H9 (cell line): ENCODE measurements around the gene MICAL2. TPM values are rescaled to one million over a fixed set of nuclear protein-coding genes. Genes with fewer than 3 reads are reported as not detected.

Experiments
- DNase-seq: peaks from one replicate; pipeline ENCODE4 v3.0.0-alpha.2; 2017
- H2AFZ ChIP-seq: one replicate; pipeline ENCODE4 v1.6.1; 2013; ENCODE audit warnings: mild to moderate bottlenecking, low read length, control low read depth, moderate library complexity
- H2AK5ac ChIP-seq: 2 replicates; pipeline ENCODE4 v1.6.1; 2013; ENCODE audit warnings: low read length, control low read depth, mixed read lengths; ENCODE audit not compliant: insufficient read length
- H2BK120ac ChIP-seq: one replicate; pipeline ENCODE4 v1.6.1; 2013; ENCODE audit warnings: low read depth, mild to moderate bottlenecking, low read length, control low read depth, inconsistent platforms; ENCODE audit not compliant: poor library complexity, severe bottlenecking
- H2BK12ac ChIP-seq: 2 replicates; pipeline ENCODE4 v1.6.1; 2013; ENCODE audit warnings: low read length, control low read depth, mixed read lengths, low read depth; ENCODE audit not compliant: insufficient read length
- H2BK15ac ChIP-seq: 2 replicates; pipeline ENCODE4 v1.6.1; 2013; ENCODE audit warnings: low read depth, low read length, control low read depth
- H2BK20ac ChIP-seq: one replicate; pipeline ENCODE4 v1.6.1; 2013; ENCODE audit warnings: low read depth, mild to moderate bottlenecking, low read length, control low read depth, inconsistent platforms; ENCODE audit not compliant: poor library complexity, severe bottlenecking
- H2BK5ac ChIP-seq: 2 replicates; pipeline ENCODE4 v1.6.1; 2013; ENCODE audit warnings: low read length, control low read depth, mixed read lengths; ENCODE audit not compliant: insufficient read length
- H3K14ac ChIP-seq: 2 replicates; pipeline ENCODE4 v1.6.1; 2013; ENCODE audit warnings: low read length, control low read depth; ENCODE audit not compliant: insufficient read depth
- H3K18ac ChIP-seq: 2 replicates; pipeline ENCODE4 v1.6.1; 2013; ENCODE audit warnings: low read depth, mild to moderate bottlenecking, mixed read lengths, low read length, control low read depth; ENCODE audit not compliant: insufficient read length
- H3K23ac ChIP-seq: 2 replicates; pipeline ENCODE4 v1.6.1; 2013; ENCODE audit warnings: low read length, control low read depth, mixed read lengths, low read depth; ENCODE audit not compliant: insufficient read length
- H3K23me2 ChIP-seq: 2 replicates; pipeline ENCODE4 v1.6.1; 2013; ENCODE audit warnings: low read depth, mild to moderate bottlenecking, mixed read lengths, low read length, control low read depth; ENCODE audit not compliant: insufficient read length, poor library complexity, severe bottlenecking
- H3K27ac ChIP-seq: 2 replicates; pipeline ENCODE4 v1.5.1; 2013; ENCODE audit warnings: low read length, control low read depth, mixed read lengths, low read depth; ENCODE audit not compliant: insufficient read length
- H3K27me3 ChIP-seq: 2 replicates; pipeline ENCODE4 v1.6.1; 2013; ENCODE audit warnings: low read length, control low read depth, inconsistent platforms; ENCODE audit not compliant: insufficient read depth
- H3K4ac ChIP-seq: 2 replicates; pipeline ENCODE4 v1.6.1; 2013; ENCODE audit warnings: low read depth, mild to moderate bottlenecking, control low read depth, inconsistent platforms, low read length, moderate library complexity
- H3K4me1 ChIP-seq: 2 replicates; pipeline ENCODE4 v1.6.1; 2013; ENCODE audit warnings: low read length, control low read depth, inconsistent platforms; ENCODE audit not compliant: insufficient read depth
- H3K4me2 ChIP-seq: 2 replicates; pipeline ENCODE4 v1.6.1; 2013; ENCODE audit warnings: low read length, control low read depth, mixed read lengths; ENCODE audit not compliant: insufficient read length, insufficient read depth
- H3K56ac ChIP-seq: 2 replicates; pipeline ENCODE4 v1.6.1; 2013; ENCODE audit warnings: low read depth, mild to moderate bottlenecking, mixed read lengths, low read length, control low read depth; ENCODE audit not compliant: insufficient read length
- H3K79me1 ChIP-seq: 2 replicates; pipeline ENCODE4 v1.6.1; 2013; ENCODE audit warnings: low read depth, mild to moderate bottlenecking, moderate library complexity, low read length, control low read depth, inconsistent platforms; ENCODE audit not compliant: insufficient read depth, poor library complexity, severe bottlenecking
- H3K79me2 ChIP-seq: 2 replicates; pipeline ENCODE4 v1.6.1; 2013; ENCODE audit warnings: low read length, control low read depth, inconsistent platforms; ENCODE audit not compliant: insufficient read depth
- H3K9ac ChIP-seq: 2 replicates; pipeline ENCODE4 v1.6.1; 2013; ENCODE audit warnings: low read length, control low read depth, mixed read lengths; ENCODE audit not compliant: insufficient read length; ENCODE audit errors: extremely low read depth
- H3K9me3 ChIP-seq: one replicate; pipeline ENCODE4 v1.6.1; 2013; ENCODE audit warnings: low read depth, low read length, inconsistent platforms; ENCODE audit not compliant: control insufficient read depth
- H3T11ph ChIP-seq: one replicate; pipeline ENCODE4 v1.6.1; 2013; ENCODE audit warnings: mild to moderate bottlenecking, low read length, control low read depth, inconsistent platforms
- H4K20me1 ChIP-seq: one replicate; pipeline ENCODE4 v1.6.1; 2013; ENCODE audit not compliant: control insufficient read depth, insufficient read length, insufficient read depth
- H4K5ac ChIP-seq: 2 replicates; pipeline ENCODE4 v1.6.1; 2013; ENCODE audit warnings: low read depth, mild to moderate bottlenecking, mixed read lengths, low read length, control low read depth; ENCODE audit not compliant: insufficient read length
- H4K8ac ChIP-seq: replicated peaks from 2 replicates; pipeline ENCODE4 v1.6.1; 2013; ENCODE audit warnings: low read length, control low read depth, mixed read lengths, low read depth; ENCODE audit not compliant: insufficient read length
- H4K91ac ChIP-seq: 2 replicates; pipeline ENCODE4 v1.6.1; 2013; ENCODE audit warnings: low read depth, mild to moderate bottlenecking, moderate library complexity, mixed read lengths, low read length, control low read depth; ENCODE audit not compliant: insufficient read length
- H3K27ac Mint-ChIP-seq, 3 experiments: 2 replicates in 2 of 3; 3 replicates in 1 of 3; pipeline ENCODE4 v1.8.0; 2020 to 2021; ENCODE audit warnings: mixed read lengths in 3 of 3, mild to moderate bottlenecking in 1 of 3, moderate library complexity in 1 of 3
- H3K27me3 Mint-ChIP-seq: 2 replicates; pipeline ENCODE4 v1.8.0; 2021; ENCODE audit warnings: low read depth, mild to moderate bottlenecking, moderate library complexity, mixed read lengths
- H3K36me3 Mint-ChIP-seq, 3 experiments: 2 replicates in 2 of 3; 3 replicates in 1 of 3; pipeline ENCODE4 v1.8.0; 2020 to 2021; ENCODE audit warnings: low read depth in 3 of 3, mixed read lengths in 3 of 3; ENCODE audit not compliant: insufficient read depth in 1 of 3
- H3K4me1 Mint-ChIP-seq, 2 experiments: 2 replicates each; pipeline ENCODE4 v1.8.0; 2020; ENCODE audit warnings: mixed read lengths in 2 of 2
- H3K4me3 Mint-ChIP-seq, 2 experiments: 2 replicates in 1 of 2; 3 replicates in 1 of 2; pipeline ENCODE4 v1.8.0; 2020 to 2021; ENCODE audit warnings: mild to moderate bottlenecking in 2 of 2, mixed read lengths in 2 of 2, moderate library complexity in 1 of 2
- H3K9me3 Mint-ChIP-seq, 2 experiments: 2 replicates in 1 of 2; 3 replicates in 1 of 2; pipeline ENCODE4 v1.8.0; 2020; ENCODE audit warnings: mild to moderate bottlenecking in 2 of 2, mixed read lengths in 2 of 2, moderate library complexity in 1 of 2
- CTCF ChIP-seq: fragments of 200-600 bp; sonication (generic); conservative IDR thresholded peaks from 3 replicates; pipeline ENCODE4 v1.8.0; 2021; ENCODE audit warnings: antibody characterized with exemption, mild to moderate bottlenecking
- WGBS: extraction: QIAGEN DNeasy Blood & Tissue Kit; methylation state at CpG from one replicate; pipeline ENCODE4 v1.1.7; 2013; ENCODE audit warnings: missing lambda C conversion rate, low lambda C conversion rate, mixed read lengths; ENCODE audit not compliant: insufficient read length; ENCODE audit errors: extremely low coverage; 5-methylcytosine and 5-hydroxymethylcytosine counted together
- total RNA-seq: library from RNA; stranded (reverse); gene quantifications from 2 replicates; pipeline ENCODE4 v1.2.1, GENCODE V29; 2021

MICAL2 gene
- total RNA-seq, 1 experiment from 2014 or later = 4.7 TPM

GRCh38 chr11:12236744-12237101 lies 126.3 kb downstream of the MICAL2 start:
- H2BK120ac ChIP-seq = no peak overlapping the region
- H2BK15ac ChIP-seq = no peak overlapping the region
- no peak overlapping the region for H3K18ac ChIP-seq
- H2BK5ac ChIP-seq = no peak overlapping the region
- H3K27ac ChIP-seq = no peak overlapping the region
- no peak overlapping the region for H2AK5ac ChIP-seq
- H3K4me3 Mint-ChIP-seq = no peak overlapping the region
- H4K20me1 ChIP-seq = no peaks in the 10 kb centered on the region
- no peak overlapping the region for H2BK12ac ChIP-seq
- TF ChIP-seq CTCF = no peak
- H3K9me3 ChIP-seq = no peaks in the 10 kb centered on the region
- no peaks in the 10 kb centered on the region for H3K23me2 ChIP-seq
- no peak overlapping the region for H3T11ph ChIP-seq
- no peak overlapping the region for H4K91ac ChIP-seq
- no peaks in the 10 kb centered on the region for H3K27me3 ChIP-seq
- H4K8ac ChIP-seq = no peak overlapping the region
- H3K79me2 ChIP-seq = no peaks in the 10 kb centered on the region
- H3K56ac ChIP-seq = no peak overlapping the region
- no peak overlapping the region for H2BK20ac ChIP-seq
- H3K27me3 Mint-ChIP-seq = no peaks in the 10 kb centered on the region; the same call in none of the 2 replicates
- no peak overlapping the region for H3K9ac ChIP-seq
- no peak for DNase-seq
- H3K4ac ChIP-seq = no peak overlapping the region
- no peak overlapping the region for H3K14ac ChIP-seq
- no peaks in the 10 kb centered on the region for H3K36me3 Mint-ChIP-seq
- H2AFZ ChIP-seq = no peak overlapping the region
- H3K4me1 ChIP-seq = 0 out of 2 replicates have a peak, but pooled peaks cover 2% of the 10 kb centered on the region
- peaks cover 10 to 18% of the 10 kb centered on the region in 2 experiments for H3K4me1 Mint-ChIP-seq
- H4K5ac ChIP-seq = no peak overlapping the region
- H3K79me1 ChIP-seq = no peaks in the 10 kb centered on the region
- no peaks in the 10 kb centered on the region for H3K9me3 Mint-ChIP-seq
- H3K27ac Mint-ChIP-seq = no peak overlapping the region
- H3K4me2 ChIP-seq = no peak overlapping the region
- WGBS = no CpG with 5 or more reads among the region's 5 CpGs
- no peak overlapping the region for H3K23ac ChIP-seq
